Smooth muscle cell (in vitro differentiated cells): Measurements from ENCODE around the gene NLRP6. TPM values are rescaled to one million over a fixed set of nuclear protein-coding genes. Genes with fewer than 3 reads are reported as not detected.
"Not testable (repeated sequence)": the region's sequence is repeated elsewhere in the genome, so short reads cannot be mapped to it uniquely, and the experiment has no call there.

Source experiments
- DNase-seq: peaks from one replicate; lab custom pipeline; 2025; ENCODE audit not compliant: unreplicated experiment; lab: John Stamatoyannopoulos, UW
- H2AFZ ChIP-seq: fragments of 200-600 bp; sonication (generic); 2 replicates; pipeline ENCODE4 v1.6.0; 2016; ENCODE audit warnings: antibody characterized with exemption, low read depth, mild to moderate bottlenecking
- H3F3A ChIP-seq: fragments of 200-600 bp; sonication (generic); 2 replicates; pipeline ENCODE4 v1.6.0; 2017; ENCODE audit warnings: antibody characterized with exemption, low read depth
- H3K27ac ChIP-seq: fragments of 200-600 bp; sonication (generic); 2 replicates; pipeline ENCODE4 v1.5.1; 2016; ENCODE audit warnings: low read depth, mild to moderate bottlenecking
- H3K27me3 ChIP-seq: fragments of 200-600 bp; sonication (generic); 2 replicates; pipeline ENCODE4 v1.6.1; 2016; ENCODE audit warnings: low read depth, mild to moderate bottlenecking
- H3K36me3 ChIP-seq: fragments of 200-600 bp; sonication (generic); 2 replicates; pipeline ENCODE4 v1.5.1; 2016; ENCODE audit warnings: low read depth
- H3K4me1 ChIP-seq: fragments of 200-600 bp; sonication (generic); 2 replicates; pipeline ENCODE4 v1.5.1; 2016; ENCODE audit warnings: low read depth
- H3K4me2 ChIP-seq: fragments of 200-600 bp; sonication (generic); 2 replicates; pipeline ENCODE4 v1.6.0; 2016; ENCODE audit warnings: mild to moderate bottlenecking
- H3K4me3 ChIP-seq: fragments of 200-600 bp; sonication (generic); 2 replicates; pipeline ENCODE4 v1.5.1; 2016; ENCODE audit warnings: mild to moderate bottlenecking
- H3K79me2 ChIP-seq: fragments of 200-600 bp; sonication (generic); 2 replicates; pipeline ENCODE4 v1.6.0; 2016; ENCODE audit warnings: low read depth, mild to moderate bottlenecking
- H3K9ac ChIP-seq: fragments of 200-600 bp; sonication (generic); 2 replicates; pipeline ENCODE4 v1.6.0; 2016; ENCODE audit warnings: low read depth
- H3K9me3 ChIP-seq: fragments of 200-600 bp; sonication (generic); replicated peaks from 2 replicates; pipeline ENCODE4 v1.5.1; 2016; ENCODE audit warnings: low read depth
- H4K20me1 ChIP-seq: fragments of 200-600 bp; sonication (generic); 2 replicates; pipeline ENCODE4 v1.6.0; 2016; ENCODE audit warnings: low read depth
- WGBS: methylation state at CpG from one replicate; pipeline ENCODE4 v1.1.7; 2016; ENCODE audit warnings: low lambda C conversion rate; 5-methylcytosine and 5-hydroxymethylcytosine counted together
- polyA plus RNA-seq: library from polyadenylated mRNA; unstranded; fragments of >200 nt; fragmentation: Nextera tagmentation; extraction: Ambion mirVana; gene quantifications from 2 replicates; pipeline ENCODE4 v1.2.1, GENCODE V29; 2016
- total RNA-seq: library from RNA; depleted of rRNA; stranded (reverse); fragments of >200 nt; gene quantifications from 2 replicates; pipeline ENCODE4 v1.2.3, GENCODE V29; 2014
- TF ChIP-seq, protein P1 (sequence below): fragments of 200-600 bp; sonication (generic); IDR thresholded peaks from 2 replicates; pipeline ENCODE4 v1.5.1; 2017; ENCODE audit warnings: borderline replicate concordance, mild to moderate bottlenecking, antibody characterized with exemption; ENCODE audit not compliant: insufficient read depth, poor library complexity, severe bottlenecking

NLRP6 gene
- total and polyA plus RNA-seq, 2 experiments from 2014 or later: not detected

DNA sequence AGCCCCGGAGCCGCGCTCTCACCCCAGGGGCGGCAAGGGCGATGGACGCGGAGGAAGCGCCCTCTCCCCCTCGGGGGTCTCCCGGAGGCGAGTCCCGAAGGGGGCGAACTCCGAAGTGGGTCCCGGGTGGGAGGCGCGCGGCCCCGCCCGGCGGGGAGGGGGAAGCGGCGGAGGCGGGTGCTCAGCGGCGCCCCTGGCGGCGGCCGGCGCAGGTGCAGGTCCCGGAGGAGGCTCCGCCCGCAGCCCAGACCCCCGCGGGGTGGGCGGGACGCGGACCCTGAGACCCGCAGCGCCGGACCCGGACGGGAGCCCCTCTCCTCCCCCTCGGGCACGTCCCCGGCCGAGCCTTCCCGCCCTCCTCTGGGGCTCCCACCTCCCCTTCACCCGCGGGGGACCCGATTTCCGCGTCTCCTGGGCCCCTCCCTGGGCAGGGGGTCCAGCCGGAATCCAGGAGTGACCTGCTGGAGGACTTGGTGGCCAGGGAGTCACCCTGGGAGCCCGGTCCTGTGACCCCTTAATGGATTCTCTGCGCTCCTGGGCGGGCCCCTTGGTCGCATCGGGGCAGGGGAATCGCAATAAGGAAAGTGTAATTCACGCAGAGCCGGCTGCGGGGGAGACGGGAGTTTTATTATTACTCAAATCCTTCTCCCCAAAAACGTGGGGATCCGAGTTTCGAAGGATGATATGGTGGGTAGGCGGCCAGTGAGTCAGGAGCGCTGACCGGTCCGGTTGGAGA, 33.0 kb downstream of the NLRP6 start:
- Histone ChIP-seq H3K79me2 (peaks cover 35% of the 10 kb centered on the region), H3K4me1 (peaks cover 42% of the 10 kb centered on the region), H3K4me3 (peak overlapping the region; percentile 44), H3K4me2 (peak overlapping the region; percentile 96), H4K20me1 (peaks cover 21% of the 10 kb centered on the region), H3K27ac (peak overlapping the region; percentile 76)
- not testable (repeated sequence) for H3K36me3 ChIP-seq, DNase-seq, H2AFZ ChIP-seq, H3K27me3 ChIP-seq, H3K9ac ChIP-seq, H3K9me3 ChIP-seq, H3F3A ChIP-seq
- WGBS: 7% methylated on average over 11 of the region's 71 CpGs

DNA sequence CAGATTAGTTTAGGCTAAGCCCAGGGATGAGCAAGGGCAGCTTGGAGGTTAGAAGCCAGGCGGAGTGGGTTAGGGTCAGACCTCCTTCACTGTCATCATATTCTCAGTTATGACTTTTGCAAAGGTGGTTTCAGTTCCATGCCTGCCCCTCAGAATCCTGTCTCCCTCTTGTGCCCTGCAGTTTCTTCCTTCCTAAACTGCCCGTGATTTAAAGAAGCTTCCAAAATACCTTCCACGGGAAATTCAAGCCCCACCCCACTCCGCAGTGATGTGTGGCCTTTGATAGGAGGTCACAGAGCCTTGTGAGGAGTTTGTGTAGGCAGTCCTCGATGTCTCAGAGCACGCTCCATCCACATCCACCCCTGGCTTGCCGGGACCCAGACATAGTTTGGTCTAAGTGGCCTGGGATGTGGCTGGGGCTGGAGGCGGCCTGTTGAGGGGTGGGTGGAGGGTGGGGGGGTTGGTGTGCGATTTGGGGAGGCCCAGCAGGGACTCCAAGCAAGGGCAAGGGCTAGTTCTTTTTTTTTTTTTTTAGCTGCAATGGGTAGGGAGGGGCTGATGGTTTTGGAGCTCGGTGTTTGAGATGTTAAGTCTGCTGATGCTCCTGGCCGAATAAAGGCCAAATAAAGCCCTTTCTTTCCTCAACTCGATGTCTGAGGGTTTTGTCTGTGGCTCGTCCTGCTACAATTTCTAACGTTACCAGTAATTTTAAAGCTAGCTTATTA, 34.0 kb downstream of the NLRP6 start:
- Histone ChIP-seq H3K4me1 (peaks cover 49% of the 10 kb centered on the region), H3K9me3 (no peaks in the 10 kb centered on the region), H3K79me2 (peaks cover 46% of the 10 kb centered on the region), H2AFZ (no peak overlapping the region), H3K4me3 (peak overlapping the region; percentile 26), H4K20me1 (peaks cover 29% of the 10 kb centered on the region), H3K4me2 (peak overlapping the region; percentile 96), H3K9ac (no peak overlapping the region), H3K36me3 (no peaks in the 10 kb centered on the region), H3K27me3 (peaks cover 8% of the 10 kb centered on the region), H3F3A (peaks cover 5% of the 10 kb centered on the region), H3K27ac (peak overlapping the region; percentile 76)
- DNase-seq: no peak
- TF ChIP-seq, protein P1, sequence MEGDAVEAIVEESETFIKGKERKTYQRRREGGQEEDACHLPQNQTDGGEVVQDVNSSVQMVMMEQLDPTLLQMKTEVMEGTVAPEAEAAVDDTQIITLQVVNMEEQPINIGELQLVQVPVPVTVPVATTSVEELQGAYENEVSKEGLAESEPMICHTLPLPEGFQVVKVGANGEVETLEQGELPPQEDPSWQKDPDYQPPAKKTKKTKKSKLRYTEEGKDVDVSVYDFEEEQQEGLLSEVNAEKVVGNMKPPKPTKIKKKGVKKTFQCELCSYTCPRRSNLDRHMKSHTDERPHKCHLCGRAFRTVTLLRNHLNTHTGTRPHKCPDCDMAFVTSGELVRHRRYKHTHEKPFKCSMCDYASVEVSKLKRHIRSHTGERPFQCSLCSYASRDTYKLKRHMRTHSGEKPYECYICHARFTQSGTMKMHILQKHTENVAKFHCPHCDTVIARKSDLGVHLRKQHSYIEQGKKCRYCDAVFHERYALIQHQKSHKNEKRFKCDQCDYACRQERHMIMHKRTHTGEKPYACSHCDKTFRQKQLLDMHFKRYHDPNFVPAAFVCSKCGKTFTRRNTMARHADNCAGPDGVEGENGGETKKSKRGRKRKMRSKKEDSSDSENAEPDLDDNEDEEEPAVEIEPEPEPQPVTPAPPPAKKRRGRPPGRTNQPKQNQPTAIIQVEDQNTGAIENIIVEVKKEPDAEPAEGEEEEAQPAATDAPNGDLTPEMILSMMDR: no peak
- WGBS: 30% methylated on average over 14 of the region's 14 CpGs

DNA sequence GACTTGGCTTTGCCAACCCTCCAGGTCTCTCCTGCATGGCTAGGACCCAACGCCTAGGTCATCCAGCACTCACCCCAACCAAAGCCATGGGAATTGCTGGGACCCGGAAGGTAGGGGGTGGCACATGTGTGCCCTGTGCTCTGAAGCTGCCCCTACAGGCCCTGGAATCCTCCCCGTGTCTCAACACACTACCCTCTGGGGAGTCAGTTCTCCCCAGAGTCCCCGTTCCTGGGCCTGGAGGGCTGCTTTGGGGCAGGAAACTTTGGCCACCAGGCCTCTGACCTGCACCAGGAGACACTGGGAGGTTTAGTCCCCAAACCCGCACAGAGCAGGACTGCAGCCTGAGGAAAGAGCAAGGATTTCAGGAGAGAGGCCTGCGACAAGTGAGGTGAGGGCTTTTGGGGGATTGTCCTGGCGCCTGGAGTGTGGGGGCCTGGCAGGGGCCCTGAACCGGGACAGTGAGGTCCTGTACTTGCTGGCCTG, 35.1 kb downstream of the NLRP6 start:
- Histone ChIP-seq H3K4me3 (peak overlapping the region; percentile 66), H3K36me3 (no peaks in the 10 kb centered on the region), H3K9ac (no peak overlapping the region), H3K4me2 (peak overlapping the region; percentile 96), H2AFZ (no peak overlapping the region), H3K27me3 (peaks cover 8% of the 10 kb centered on the region), H3F3A (peaks cover 5% of the 10 kb centered on the region), H3K79me2 (peaks cover 51% of the 10 kb centered on the region), H3K9me3 (no peaks in the 10 kb centered on the region), H4K20me1 (peaks cover 29% of the 10 kb centered on the region), H3K4me1 (peaks cover 54% of the 10 kb centered on the region), H3K27ac (peak overlapping the region; percentile 76)
- TF ChIP-seq, protein P1: no peak
- no peak for DNase-seq
- 43% methylated on average over 8 of the region's 8 CpGs for WGBS

DNA sequence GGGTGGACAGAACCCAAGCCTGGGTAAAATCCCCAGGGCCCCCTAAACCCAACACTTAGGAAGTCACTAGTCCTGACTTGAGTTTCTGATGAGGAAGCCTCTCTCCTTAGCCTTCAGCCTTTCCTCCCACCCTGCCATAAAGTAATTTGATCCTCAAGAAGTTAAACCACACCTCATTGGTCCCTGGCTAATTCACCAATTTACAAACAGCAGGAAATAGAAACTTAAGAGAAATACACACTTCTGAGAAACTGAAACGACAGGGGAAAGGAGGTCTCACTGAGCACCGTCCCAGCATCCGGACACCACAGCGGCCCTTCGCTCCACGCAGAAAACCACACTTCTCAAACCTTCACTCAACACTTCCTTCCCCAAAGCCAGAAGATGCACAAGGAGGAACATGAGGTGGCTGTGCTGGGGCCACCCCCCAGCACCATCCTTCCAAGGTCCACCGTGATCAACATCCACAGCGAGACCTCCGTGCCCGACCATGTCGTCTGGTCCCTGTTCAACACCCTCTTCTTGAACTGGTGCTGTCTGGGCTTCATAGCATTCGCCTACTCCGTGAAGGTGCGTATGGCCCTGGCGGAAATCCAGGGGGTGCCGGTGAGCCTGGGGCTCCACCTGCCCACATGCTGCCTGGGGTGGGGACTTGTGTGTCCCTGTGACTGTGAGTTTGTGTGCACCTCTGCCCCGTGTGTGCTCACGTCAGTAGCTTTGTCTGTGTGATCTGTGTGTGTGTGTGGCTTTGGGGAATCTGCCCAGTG, 35.8 kb downstream of the NLRP6 start, which contains the start of gene IFITM1:
IFITM1 (plus strand) TSS at position 254 of the 767 bp plus-strand sequence; CDS start at position 385, 131 bp downstream.
- peak within 1 kb of the TSS; percentile 96 for H3K4me2 ChIP-seq
- 7% methylated on average over 17 of the region's 18 CpGs for WGBS
- TF ChIP-seq, protein P1: no peak
- H3K27ac ChIP-seq: peak within 1 kb of the TSS; percentile 76
- no peaks in the 10 kb centered on the region for H3K36me3 ChIP-seq
- peaks cover 5% of the 10 kb centered on the region for H3F3A ChIP-seq
- no peak for DNase-seq
- peak within 1 kb of the TSS; percentile 61 for H3K9ac ChIP-seq
- peaks cover 49% of the 10 kb centered on the region for H3K79me2 ChIP-seq
- H4K20me1 ChIP-seq: peaks cover 29% of the 10 kb centered on the region
- H3K27me3 ChIP-seq: peaks cover 8% of the 10 kb centered on the region
- H2AFZ ChIP-seq: no peak within 1 kb of the TSS
- H3K4me1 ChIP-seq: peaks cover 54% of the 10 kb centered on the region
- H3K4me3 ChIP-seq: peak within 1 kb of the TSS; percentile 66
- no peaks in the 10 kb centered on the region for H3K9me3 ChIP-seq

DNA sequence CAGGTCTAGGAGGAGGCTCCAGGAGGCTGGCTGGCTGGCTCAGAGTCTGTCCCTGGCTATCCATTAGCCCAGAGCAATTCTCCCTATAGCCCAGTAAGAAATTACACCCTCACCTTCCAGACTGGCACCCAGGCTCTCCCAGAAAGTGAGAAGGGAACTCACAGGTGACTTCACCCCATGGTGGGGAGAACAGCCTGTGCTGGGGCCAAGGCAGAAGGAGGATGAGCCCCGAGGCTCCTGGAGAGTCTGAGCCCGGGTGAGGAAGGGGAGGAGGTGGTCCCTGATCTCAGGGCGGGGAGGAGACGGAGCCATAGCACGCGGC, 36.3 kb downstream of the NLRP6 start:
- Histone ChIP-seq H3K27ac (peak overlapping the region; percentile 76), H3K4me2 (peak overlapping the region; percentile 96)

More for the DNA sequence above, 36.3 kb downstream of the NLRP6 start:
- not testable (repeated sequence) for DNase-seq, H3K27me3 ChIP-seq, H3K36me3 ChIP-seq, H3K9me3 ChIP-seq, H3F3A ChIP-seq, H2AFZ ChIP-seq, H3K9ac ChIP-seq
- 19% methylated on average over 2 of the region's 6 CpGs for WGBS
- Histone ChIP-seq H4K20me1 (peaks cover 29% of the 10 kb centered on the region), H3K4me3 (peak overlapping the region; percentile 66), H3K79me2 (peaks cover 46% of the 10 kb centered on the region), H3K4me1 (peaks cover 49% of the 10 kb centered on the region)
